Measurements from ENCODE around the gene CCDC121.
"Not testable (repeated sequence)": the region's sequence is repeated elsewhere in the genome, so short reads cannot be mapped to it uniquely, and the experiment has no call there.

DNA sequence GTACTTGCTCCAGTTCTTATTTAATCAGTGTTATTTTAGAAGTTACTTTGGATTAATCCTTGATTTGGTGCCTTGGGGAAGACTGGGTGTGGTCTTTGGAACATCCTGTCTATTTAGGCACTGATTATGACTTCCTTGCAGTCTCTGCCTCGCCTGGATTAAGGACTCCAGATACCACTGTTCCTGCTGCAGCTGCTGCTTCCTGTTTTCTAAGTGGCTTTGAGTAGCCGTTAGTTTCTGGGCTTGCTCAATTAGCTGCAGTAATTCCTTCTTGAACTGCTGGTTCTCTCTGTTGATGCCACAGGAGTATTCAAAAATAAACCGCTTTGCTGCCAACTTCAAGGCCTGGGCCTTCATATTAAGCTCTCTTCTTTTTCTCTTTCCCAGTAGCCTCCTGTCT lies 1.9 kb downstream of the CCDC121 start:
- TF ChIP-seq, protein P1, sequence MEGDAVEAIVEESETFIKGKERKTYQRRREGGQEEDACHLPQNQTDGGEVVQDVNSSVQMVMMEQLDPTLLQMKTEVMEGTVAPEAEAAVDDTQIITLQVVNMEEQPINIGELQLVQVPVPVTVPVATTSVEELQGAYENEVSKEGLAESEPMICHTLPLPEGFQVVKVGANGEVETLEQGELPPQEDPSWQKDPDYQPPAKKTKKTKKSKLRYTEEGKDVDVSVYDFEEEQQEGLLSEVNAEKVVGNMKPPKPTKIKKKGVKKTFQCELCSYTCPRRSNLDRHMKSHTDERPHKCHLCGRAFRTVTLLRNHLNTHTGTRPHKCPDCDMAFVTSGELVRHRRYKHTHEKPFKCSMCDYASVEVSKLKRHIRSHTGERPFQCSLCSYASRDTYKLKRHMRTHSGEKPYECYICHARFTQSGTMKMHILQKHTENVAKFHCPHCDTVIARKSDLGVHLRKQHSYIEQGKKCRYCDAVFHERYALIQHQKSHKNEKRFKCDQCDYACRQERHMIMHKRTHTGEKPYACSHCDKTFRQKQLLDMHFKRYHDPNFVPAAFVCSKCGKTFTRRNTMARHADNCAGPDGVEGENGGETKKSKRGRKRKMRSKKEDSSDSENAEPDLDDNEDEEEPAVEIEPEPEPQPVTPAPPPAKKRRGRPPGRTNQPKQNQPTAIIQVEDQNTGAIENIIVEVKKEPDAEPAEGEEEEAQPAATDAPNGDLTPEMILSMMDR (IDR thresholded peaks at IDR 0.05; ENCODE audit: poor library complexity): not testable (repeated sequence)
- TF ChIP-seq EZH2phosphoT487 (IDR thresholded peaks at IDR 0.05; ENCODE audit: low read depth, severe bottlenecking, unreplicated experiment); EZH2 (IDR thresholded peaks at IDR 0.05; ENCODE audit: borderline replicate concordance): not testable (repeated sequence)

All from hepatocyte (in vitro differentiated cells).